SK-N-SH (cell line): ENCODE data around the gene INPP5A. TPM values are rescaled to one million over a fixed set of nuclear protein-coding genes. Genes with fewer than 3 reads are reported as not detected.

Experiments used
- CTCF ChIA-PET: fragments of 300-600, 350-600 bp; formaldehyde crosslinking; extraction: SDS; loops from one replicate; lab custom pipeline; 2021; lab: Yijun Ruan, JAX
- POLR2A ChIA-PET: fragments of 350-600 bp; sonication (Branson Sonifier 250); formaldehyde crosslinking; extraction: SDS; loops from one replicate; lab custom pipeline; 2020; ENCODE audit warnings: antibody characterized with exemption, inconsistent platforms; lab: Yijun Ruan, JAX
- DNase-seq: peaks from one replicate; pipeline ENCODE4 v3.0.0; 2012
- H2AFZ ChIP-seq: fragments of 200-600 bp; sonication (generic); 2 replicates; pipeline ENCODE4 v1.8.1; 2016; ENCODE audit warnings: antibody characterized with exemption, mild to moderate bottlenecking, low read depth
- H3F3A ChIP-seq: fragments of 200-600 bp; sonication (generic); replicated peaks from 2 replicates; pipeline ENCODE3; 2016; ENCODE audit warnings: antibody characterized with exemption, mild to moderate bottlenecking; ENCODE audit not compliant: insufficient read depth
- H3K27ac ChIP-seq, 2 experiments: fragments of 200-500 bp in 1 of 2; fragments of 200-600 bp in 1 of 2; sonication (Bioruptor generic) in 1 of 2; sonication (generic), shearing (Covaris generic) in 1 of 2; 2 replicates each; pipeline versions ENCODE4 v1.5.1 to v1.6.1; 2014 to 2016; ENCODE audit warnings: low read depth in 2 of 2, inconsistent platforms in 1 of 2, low read length in 1 of 2, mild to moderate bottlenecking in 1 of 2, mixed read lengths in 1 of 2
- H3K27me3 ChIP-seq: fragments of 200-600 bp; sonication (generic), shearing (Covaris generic); 2 replicates; pipeline ENCODE4 v1.6.1; 2016; ENCODE audit warnings: mixed run types; ENCODE audit not compliant: insufficient read depth
- H3K36me3 ChIP-seq, 2 experiments: fragments of 200-500 bp in 1 of 2; fragments of 200-600 bp in 1 of 2; sonication (Bioruptor generic) in 1 of 2; sonication (generic) in 1 of 2; replicated peaks in 1 of 2; 2 replicates each; pipeline versions ENCODE3 to v1.5.1; 2014 to 2016; ENCODE audit warnings: low read length in 1 of 2, mild to moderate bottlenecking in 1 of 2; ENCODE audit not compliant: insufficient read depth in 2 of 2, control insufficient read depth in 1 of 2
- H3K4me1 ChIP-seq, 2 experiments: fragments of 200-500 bp in 1 of 2; fragments of 200-600 bp in 1 of 2; sonication (Bioruptor generic) in 1 of 2; sonication (generic), shearing (Covaris generic) in 1 of 2; 2 replicates each; pipeline versions ENCODE4 v1.5.1 to v1.6.1; 2014 to 2016; ENCODE audit warnings: low read depth in 1 of 2, low read length in 1 of 2, mixed run types in 1 of 2; ENCODE audit not compliant: insufficient read depth in 2 of 2, control insufficient read depth in 1 of 2
- H3K4me2 ChIP-seq: fragments of 200-600 bp; sonication (generic), shearing (Covaris generic); 2 replicates; pipeline ENCODE4 v1.6.1; 2017; ENCODE audit warnings: mixed run types
- H3K4me3 ChIP-seq, 2 experiments: fragments of 200-500 bp in 1 of 2; fragments of 200-600 bp in 1 of 2; sonication (Bioruptor generic) in 1 of 2; sonication (generic), shearing (Covaris generic) in 1 of 2; 2 replicates each; pipeline versions ENCODE4 v1.5.1 to v1.8.1; 2014 to 2016; ENCODE audit warnings: low read depth in 2 of 2, inconsistent platforms in 1 of 2, low read length in 1 of 2, mild to moderate bottlenecking in 1 of 2, mixed read lengths in 1 of 2, moderate library complexity in 1 of 2
- H3K79me2 ChIP-seq: fragments of 200-600 bp; sonication (generic); 2 replicates; pipeline ENCODE4 v1.8.1; 2017; ENCODE audit warnings: mild to moderate bottlenecking; ENCODE audit not compliant: insufficient read depth
- H3K9ac ChIP-seq: fragments of 200-600 bp; sonication (generic); 2 replicates; pipeline ENCODE4 v1.6.1; 2017; ENCODE audit warnings: mixed run types
- H3K9me2 ChIP-seq: fragments of 200-600 bp; sonication (generic); 2 replicates; pipeline ENCODE4 v1.6.1; 2017; ENCODE audit warnings: mixed run types
- H3K9me3 ChIP-seq: fragments of 200-600 bp; sonication (generic); 2 replicates; pipeline ENCODE4 v1.6.1; 2017; ENCODE audit warnings: mixed run types, mild to moderate bottlenecking, moderate library complexity
- H4K20me1 ChIP-seq: fragments of 200-600 bp; sonication (generic); 2 replicates; pipeline ENCODE4 v1.6.1; 2017; ENCODE audit warnings: mild to moderate bottlenecking, mixed run types; ENCODE audit not compliant: insufficient read depth
- CTCF ChIP-seq: fragments of 200-600 bp; sonication (generic); IDR thresholded peaks from 2 replicates; pipeline ENCODE4 v1.6.1; 2017; ENCODE audit warnings: antibody characterized with exemption, mild to moderate bottlenecking, moderate library complexity
- EZH2phosphoT487 ChIP-seq: fragments of 200-600 bp; sonication (generic); IDR thresholded peaks from 2 replicates; pipeline ENCODE4 v1.6.1; 2017; ENCODE audit warnings: low read depth, mixed run types, mild to moderate bottlenecking, antibody characterized with exemption, moderate library complexity, borderline replicate concordance
- FOXM1 ChIP-seq: IDR thresholded peaks from 2 replicates; pipeline ENCODE4 v1.4.0; 2012; ENCODE audit warnings: low read depth, mild to moderate bottlenecking
- GABPA ChIP-seq: IDR thresholded peaks from 2 replicates; pipeline ENCODE4 v1.4.0; 2012; ENCODE audit warnings: low read depth, mild to moderate bottlenecking
- IRF3 ChIP-seq: fragments of 150-350 bp; IDR thresholded peaks from 2 replicates; pipeline ENCODE4 v1.6.1; 2016; ENCODE audit warnings: mild to moderate bottlenecking, low read depth, low read length
- JUND ChIP-seq: IDR thresholded peaks from 2 replicates; pipeline ENCODE4 v1.4.0; 2012
- MAX ChIP-seq: IDR thresholded peaks from 2 replicates; pipeline ENCODE4 v1.4.0; 2012; ENCODE audit warnings: low read depth
- MEF2A ChIP-seq: IDR thresholded peaks from 2 replicates; pipeline ENCODE4 v1.4.0; 2012; ENCODE audit warnings: low read depth, borderline replicate concordance
- PBX3 ChIP-seq: IDR thresholded peaks from 2 replicates; pipeline ENCODE4; 2012
- POLR2AphosphoS5 ChIP-seq: IDR thresholded peaks from 2 replicates; pipeline ENCODE4 v1.6.1; 2012; ENCODE audit warnings: low read depth, low read length
- RAD21 ChIP-seq: IDR thresholded peaks from 2 replicates; pipeline ENCODE4 v1.6.1; 2012; ENCODE audit warnings: mild to moderate bottlenecking, low read length
- RFX5 ChIP-seq: IDR thresholded peaks from 2 replicates; pipeline ENCODE4 v1.6.1; 2012; ENCODE audit warnings: mild to moderate bottlenecking, improper control_type of control experiment, low read length
- SMC3 ChIP-seq: IDR thresholded peaks from 2 replicates; pipeline ENCODE4 v1.6.1; 2012; ENCODE audit warnings: low read depth, low read length, improper control_type of control experiment
- TAF1 ChIP-seq: IDR thresholded peaks from 2 replicates; pipeline ENCODE4 v1.6.1; 2012; ENCODE audit warnings: low read depth, mild to moderate bottlenecking, low read length, moderate library complexity, borderline replicate concordance
- TCF12 ChIP-seq: IDR thresholded peaks from 2 replicates; pipeline ENCODE4 v1.4.0; 2012
- TEAD4 ChIP-seq: IDR thresholded peaks from 2 replicates; pipeline ENCODE4 v1.4.0; 2012; ENCODE audit warnings: mild to moderate bottlenecking, borderline replicate concordance; ENCODE audit not compliant: insufficient read depth
- USF1 ChIP-seq: IDR thresholded peaks from 2 replicates; pipeline ENCODE4 v1.4.0; 2012; ENCODE audit warnings: low read depth, borderline replicate concordance
- USF2 ChIP-seq: fragments of 150-350 bp; IDR thresholded peaks from 2 replicates; pipeline ENCODE4 v1.6.1; 2017; ENCODE audit warnings: antibody characterized with exemption, low read length, low read depth, borderline replicate concordance
- WGBS: methylation state at CpG from one replicate; pipeline ENCODE4 v1.1.6; 2017; ENCODE audit warnings: low lambda C conversion rate; 5-methylcytosine and 5-hydroxymethylcytosine counted together
- polyA plus RNA-seq, 3 experiments: library from polyadenylated mRNA; depleted of rRNA; stranded (reverse); fragments of >200 nt; gene quantifications; 2 replicates each; pipeline ENCODE4 v1.2.3, GENCODE V29; 2012

The INPP5A gene
- polyA plus RNA-seq, 1 of the 3 experiments (the other 2 are of a cell fraction) = 12.0 TPM

GRCh38 chr10:132639470-132639869, 101.9 kb downstream of the INPP5A start:
- POLR2A ChIA-PET = no interaction called here
- H4K20me1 ChIP-seq = peaks cover 8% of the 10 kb centered on the region; the same call in 1 of the 2 replicates

More at GRCh38 chr10:132639470-132639869, 101.9 kb downstream of the INPP5A start:
- Histone ChIP-seq H3K79me2 (peaks cover 20% of the 10 kb centered on the region), H3K4me1 (peaks cover 0 to 14% of the 10 kb centered on the region in 2 experiments; a peak in 1 of 4 replicates), H3K9me3 (no peaks in the 10 kb centered on the region), H3F3A (no peaks in the 10 kb centered on the region), H3K9me2 (no peaks in the 10 kb centered on the region), H2AFZ (no peak overlapping the region), H3K27me3 (no peaks in the 10 kb centered on the region), H3K4me3 (no peak overlapping the region), H3K36me3 (no peaks in the 10 kb centered on the region), H3K27ac (no peak overlapping the region), H3K4me2 (no peak overlapping the region), H3K9ac (no peak overlapping the region)
- no peak for TF ChIP-seq USF1
- TF ChIP-seq JUND = no peak
- TF ChIP-seq TEAD4 = no peak
- no peak for TF ChIP-seq RFX5
- TF ChIP-seq MAX = no peak
- no peak for TF ChIP-seq CTCF
- TF ChIP-seq RAD21 = no peak
- no peak for TF ChIP-seq SMC3
- no peak for TF ChIP-seq PBX3
- TF ChIP-seq FOXM1 = no peak
- no peak for TF ChIP-seq POLR2AphosphoS5
- no peak for TF ChIP-seq EZH2phosphoT487
- no peak for TF ChIP-seq IRF3
- TF ChIP-seq MEF2A = no peak
- TF ChIP-seq TCF12 = no peak
- no peak for TF ChIP-seq USF2
- no peak for TF ChIP-seq TAF1
- TF ChIP-seq GABPA = no peak
- no peak for DNase-seq
- CTCF ChIA-PET = interaction anchor here (1.2 to 2.7 kb wide), 7 partner anchors 9 to 184 kb away, joined by 3 to 15 read pairs (median 5); no protein-coding TSS in a partner anchor
- WGBS = 89% methylated on average over 4 of the region's 4 CpGs
